Measurements from ENCODE around the gene CPA3. TPM values are rescaled to one million over a fixed set of nuclear protein-coding genes. Genes with fewer than 3 reads are reported as not detected.

The CPA3 gene
- polyA plus RNA-seq, 6 donors from 2014 or later = 0.28 to 0.31 TPM; not detected in 4

DNA sequence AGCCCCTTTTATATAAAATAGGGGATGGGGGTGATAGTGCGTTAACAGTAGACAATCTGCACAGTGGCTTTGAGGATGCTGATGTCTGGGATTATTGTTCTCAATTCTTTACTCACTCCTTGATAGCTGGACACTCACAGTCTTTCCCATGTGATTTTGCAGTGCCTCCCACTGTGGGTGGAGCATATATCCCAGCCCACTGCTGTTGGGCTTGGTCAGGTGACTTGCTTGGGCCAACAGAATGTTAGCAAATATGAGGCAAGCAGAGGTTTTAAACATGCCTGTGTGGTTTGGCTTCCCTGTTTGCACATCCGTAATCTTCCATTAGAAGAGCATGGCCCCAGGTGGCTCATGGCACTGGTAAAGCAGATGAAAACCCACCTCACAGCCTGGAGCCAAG, 46.5 kb downstream of the CPA3 start:
- no peaks in the 10 kb centered on the region for H3K9me3 Mint-ChIP-seq
- H3K27me3 Mint-ChIP-seq = peaks cover 11 to 30% (median 20%) of the 10 kb centered on the region in 3 donors

GRCh38 chr3:148914936-148915690, 50.0 kb downstream of the CPA3 start:
- Mint-ChIP-seq H3K27me3 (peaks cover 0 to 10% (median 7%) of the 10 kb centered on the region in 3 donors), H3K4me1 (no peaks in the 10 kb centered on the region), H3K9me3 (peaks cover 0 to 10% (median 0%) of the 10 kb centered on the region in 7 donors), H3K36me3 (no peaks in the 10 kb centered on the region), H3K4me3 (no peak overlapping the region), H3K27ac (no peak overlapping the region)
- no peak for ATAC-seq (ENCODE audit: low read depth in 2 of 2)
- no peak for DNase-seq

More for the DNA sequence above, 46.5 kb downstream of the CPA3 start:
- Mint-ChIP-seq H3K4me3 (no peak overlapping the region), H3K4me1 (no peaks in the 10 kb centered on the region), H3K27ac (no peak overlapping the region), H3K36me3 (no peaks in the 10 kb centered on the region)
- DNase-seq = no peak
- no peak for ATAC-seq (ENCODE audit: low read depth in 2 of 2)

GRCh38 chr3:148916132-148916531, 51.0 kb downstream of the CPA3 start:
- Mint-ChIP-seq H3K27me3 (peaks cover 7 to 10% (median 8%) of the 10 kb centered on the region in 3 donors), H3K9me3 (peaks cover 0 to 19% (median 4%) of the 10 kb centered on the region in 7 donors), H3K36me3 (no peaks in the 10 kb centered on the region), H3K27ac (no peak overlapping the region), H3K4me3 (no peak overlapping the region), H3K4me1 (no peaks in the 10 kb centered on the region)
- DNase-seq = no peak
- no peak for ATAC-seq (ENCODE audit: low read depth in 2 of 2)

- no peaks in the 10 kb centered on the region for H3K4me1 Mint-ChIP-seq
- ATAC-seq (ENCODE audit: low read depth in 2 of 2) (no peak), DNase-seq (no peak)
- no peak overlapping the region for H3K4me3 Mint-ChIP-seq
- peaks cover 0 to 35% (median 4%) of the 10 kb centered on the region in 7 donors for H3K9me3 Mint-ChIP-seq
- H3K36me3 Mint-ChIP-seq = no peaks in the 10 kb centered on the region
- no peak overlapping the region for H3K27ac Mint-ChIP-seq
- peaks cover 8 to 18% (median 10%) of the 10 kb centered on the region in 3 donors for H3K27me3 Mint-ChIP-seq
Observed at GRCh38 chr3:148922467-148922866, 57.4 kb downstream of the CPA3 start.

GRCh38 chr3:148923592-148923991, 58.5 kb downstream of the CPA3 start:
- ATAC-seq (ENCODE audit: low read depth in 2 of 2) = no peak
- no peak overlapping the region for H3K4me3 Mint-ChIP-seq
- no peak overlapping the region for H3K27ac Mint-ChIP-seq
- H3K4me1 Mint-ChIP-seq = no peaks in the 10 kb centered on the region
- H3K9me3 Mint-ChIP-seq = peaks cover 0 to 33% (median 3%) of the 10 kb centered on the region in 7 donors
- no peak for DNase-seq
- no peaks in the 10 kb centered on the region for H3K36me3 Mint-ChIP-seq
- H3K27me3 Mint-ChIP-seq = peaks cover 8 to 18% (median 10%) of the 10 kb centered on the region in 3 donors

DNA sequence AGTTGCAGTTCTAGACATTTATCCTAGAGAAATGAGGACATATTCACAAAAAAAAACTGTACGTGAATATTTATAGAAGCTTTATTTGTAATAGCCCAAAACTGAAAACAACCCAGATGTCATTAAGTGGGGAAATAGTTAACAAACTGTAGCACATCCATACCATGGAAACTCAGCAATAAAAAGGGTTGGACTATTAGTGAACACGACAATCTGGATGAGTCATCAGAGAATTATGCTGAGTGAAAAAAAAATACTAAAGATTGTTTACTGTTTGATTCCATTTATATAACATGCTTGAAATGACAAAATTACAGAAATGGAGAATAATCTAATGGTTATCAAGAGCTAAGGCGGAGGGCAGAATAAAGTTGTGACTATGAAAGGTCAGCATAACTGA, 59.5 kb downstream of the CPA3 start:
- peaks cover 0 to 25% (median 3%) of the 10 kb centered on the region in 7 donors for H3K9me3 Mint-ChIP-seq
- H3K36me3 Mint-ChIP-seq = no peaks in the 10 kb centered on the region
- no peak overlapping the region for H3K4me3 Mint-ChIP-seq
- H3K4me1 Mint-ChIP-seq = no peaks in the 10 kb centered on the region
- peaks cover 10 to 18% (median 11%) of the 10 kb centered on the region in 3 donors for H3K27me3 Mint-ChIP-seq
- DNase-seq (no peak), ATAC-seq (ENCODE audit: low read depth in 2 of 2) (no peak)
- H3K27ac Mint-ChIP-seq = no peak overlapping the region

DNA sequence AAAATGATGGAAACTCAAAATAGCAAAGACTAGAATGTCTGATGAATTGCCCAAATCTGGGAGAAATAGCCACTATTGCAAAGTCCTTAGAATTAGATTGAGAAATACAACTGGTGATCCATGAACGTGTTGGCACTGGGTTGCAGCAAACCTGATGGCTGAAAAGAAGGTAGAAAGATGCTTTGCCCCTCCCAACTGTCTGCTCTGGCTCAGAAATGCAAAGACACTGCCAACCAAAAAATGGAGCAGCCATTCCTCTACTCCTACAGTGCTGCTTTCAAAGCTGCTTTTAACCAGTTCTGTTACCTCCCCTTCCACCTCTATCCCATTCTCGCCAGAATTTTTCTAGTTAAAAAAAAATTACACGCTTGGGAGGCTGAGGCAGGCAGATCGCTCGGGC, 60.7 kb downstream of the CPA3 start:
- DNase-seq (no peak), ATAC-seq (ENCODE audit: low read depth in 2 of 2) (no peak)
- Mint-ChIP-seq H3K4me1 (no peaks in the 10 kb centered on the region), H3K9me3 (peaks cover 0 to 19% (median 2%) of the 10 kb centered on the region in 7 donors), H3K4me3 (no peak overlapping the region), H3K36me3 (no peaks in the 10 kb centered on the region), H3K27me3 (peaks cover 10 to 12% (median 11%) of the 10 kb centered on the region in 3 donors), H3K27ac (no peak overlapping the region)

- Mint-ChIP-seq H3K4me3 (no peak overlapping the region), H3K27me3 (peaks cover 28 to 37% (median 33%) of the 10 kb centered on the region in 3 donors)
Observed at GRCh38 chr3:148930752-148931151, 65.7 kb downstream of the CPA3 start.

GRCh38 chr3:148931574-148931973, 66.5 kb downstream of the CPA3 start:
- H3K4me1 Mint-ChIP-seq = no peaks in the 10 kb centered on the region
- peaks cover 0 to 1% (median 0%) of the 10 kb centered on the region in 7 donors for H3K9me3 Mint-ChIP-seq
- DNase-seq (no peak), ATAC-seq (ENCODE audit: low read depth in 2 of 2) (no peak)
- H3K27me3 Mint-ChIP-seq = peaks cover 27 to 42% (median 40%) of the 10 kb centered on the region in 3 donors
- no peaks in the 10 kb centered on the region for H3K36me3 Mint-ChIP-seq
- H3K27ac Mint-ChIP-seq = no peak overlapping the region
- H3K4me3 Mint-ChIP-seq = no peak overlapping the region

More at GRCh38 chr3:148930752-148931151, 65.7 kb downstream of the CPA3 start:
- H3K9me3 Mint-ChIP-seq = peaks cover 0 to 1% (median 0%) of the 10 kb centered on the region in 7 donors
- ATAC-seq (ENCODE audit: low read depth in 2 of 2) (no peak), DNase-seq (no peak)
- no peaks in the 10 kb centered on the region for H3K36me3 Mint-ChIP-seq
- no peaks in the 10 kb centered on the region for H3K4me1 Mint-ChIP-seq
- no peak overlapping the region for H3K27ac Mint-ChIP-seq

- DNase-seq (no peak), ATAC-seq (ENCODE audit: low read depth in 2 of 2) (no peak)
- Mint-ChIP-seq H3K4me1 (no peaks in the 10 kb centered on the region), H3K4me3 (no peak overlapping the region), H3K9me3 (peaks cover 0 to 1% (median 0%) of the 10 kb centered on the region in 7 donors), H3K27me3 (peaks cover 40 to 48% (median 47%) of the 10 kb centered on the region in 3 donors), H3K27ac (peak overlapping the region in 1 of 6 donors; percentile 46), H3K36me3 (no peaks in the 10 kb centered on the region)
Observed at GRCh38 chr3:148932972-148933371, 67.9 kb downstream of the CPA3 start.

GRCh38 chr3:148937467-148938255, 72.6 kb downstream of the CPA3 start:
- Mint-ChIP-seq H3K27ac (no peak overlapping the region), H3K4me3 (no peak overlapping the region), H3K36me3 (no peaks in the 10 kb centered on the region), H3K9me3 (no peaks in the 10 kb centered on the region), H3K27me3 (peaks cover 44 to 70% (median 52%) of the 10 kb centered on the region in 3 donors), H3K4me1 (no peaks in the 10 kb centered on the region)
- no peak for ATAC-seq (ENCODE audit: low read depth in 2 of 2)
- no peak for DNase-seq

GRCh38 chr3:148938306-148938705, 73.2 kb downstream of the CPA3 start:
- Mint-ChIP-seq H3K4me1 (no peaks in the 10 kb centered on the region), H3K36me3 (no peaks in the 10 kb centered on the region), H3K9me3 (no peaks in the 10 kb centered on the region), H3K27me3 (peaks cover 40 to 64% (median 47%) of the 10 kb centered on the region in 3 donors), H3K4me3 (no peak overlapping the region), H3K27ac (no peak overlapping the region)
- no peak for DNase-seq
- ATAC-seq (ENCODE audit: low read depth in 2 of 2) = no peak

DNA sequence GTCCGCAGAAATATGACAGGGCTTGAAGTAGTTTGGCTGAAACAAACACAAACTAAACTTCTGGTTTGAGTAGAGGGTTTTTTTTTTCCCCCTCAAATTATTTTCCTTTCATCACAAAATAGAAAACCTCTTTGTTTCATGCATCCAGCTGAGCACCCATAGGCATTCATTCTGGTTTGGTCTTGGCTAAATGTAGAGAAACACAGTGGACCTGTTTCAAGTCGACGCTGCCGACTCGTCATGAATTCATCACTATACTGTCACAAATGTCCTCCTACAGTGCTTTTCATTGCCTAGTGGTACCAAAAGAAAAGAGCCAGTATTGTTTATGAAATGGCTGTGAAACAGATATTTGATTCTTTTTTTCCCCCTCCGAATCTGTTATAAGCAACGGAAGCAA, 73.8 kb downstream of the CPA3 start:
- H3K4me1 Mint-ChIP-seq = no peaks in the 10 kb centered on the region
- H3K4me3 Mint-ChIP-seq = peak overlapping the region in 1 of 8 donors; percentile 43
- peaks cover 38 to 57% (median 47%) of the 10 kb centered on the region in 3 donors for H3K27me3 Mint-ChIP-seq
- no peaks in the 10 kb centered on the region for H3K36me3 Mint-ChIP-seq
- DNase-seq (no peak), ATAC-seq (ENCODE audit: low read depth in 2 of 2) (no peak)
- H3K27ac Mint-ChIP-seq = no peak overlapping the region
- H3K9me3 Mint-ChIP-seq = no peaks in the 10 kb centered on the region

All from naive B cell (primary cell).